GM19351 (cell line): Measurements from ENCODE around the gene CDK9.
"Not testable (repeated sequence)": the region's sequence is repeated elsewhere in the genome, so short reads cannot be mapped to it uniquely, and the experiment has no call there.

Source experiments
- ATAC-seq: cut with Tn5 transposase; IDR thresholded peaks from one replicate; pipeline ENCODE4 v1.9.1; 2021; ENCODE audit warnings: mild to moderate bottlenecking, moderate library complexity; ENCODE audit not compliant: unreplicated experiment

CDK9 gene

DNA sequence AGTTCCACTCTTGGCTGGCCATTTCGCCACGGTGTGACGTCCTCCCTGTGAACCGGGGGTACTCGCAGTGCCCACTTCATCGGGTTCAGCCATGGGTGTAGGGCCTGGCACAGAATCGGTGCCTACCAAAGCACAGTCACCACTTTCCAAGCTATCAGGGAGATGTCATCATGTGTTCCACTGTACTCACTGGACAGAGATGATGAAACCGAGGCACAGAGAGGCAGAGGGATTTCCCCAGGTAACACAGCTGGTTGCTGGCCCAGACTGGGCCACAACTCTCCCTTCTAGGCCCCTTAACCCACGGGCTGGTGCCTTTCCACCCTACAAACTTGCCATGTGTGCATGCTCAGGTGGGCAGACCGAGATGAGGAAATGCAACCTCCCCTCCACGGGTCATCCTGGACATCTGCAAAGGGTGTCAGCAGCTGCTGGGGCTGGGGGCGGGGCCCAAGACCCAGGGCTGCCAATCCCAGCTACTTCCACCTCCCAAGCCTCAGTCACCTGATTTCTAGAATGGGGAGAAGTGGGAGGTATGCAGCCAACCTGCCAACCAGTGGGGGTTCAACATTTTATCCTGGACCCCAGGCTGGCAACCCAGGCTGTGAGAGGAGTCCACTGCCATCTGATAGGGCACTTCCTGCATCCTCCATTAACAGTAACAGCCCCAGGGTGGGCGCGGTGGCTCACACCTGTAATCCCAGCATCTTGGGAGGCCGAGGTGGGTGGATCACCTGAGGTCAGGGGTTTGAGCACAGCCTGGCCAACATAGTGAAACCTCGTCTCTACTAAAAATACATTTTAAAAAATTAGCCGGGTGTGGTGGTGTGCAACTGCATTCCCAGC, 6.5 kb upstream of the CDK9 start:
- ATAC-seq: peak; percentile 40

DNA sequence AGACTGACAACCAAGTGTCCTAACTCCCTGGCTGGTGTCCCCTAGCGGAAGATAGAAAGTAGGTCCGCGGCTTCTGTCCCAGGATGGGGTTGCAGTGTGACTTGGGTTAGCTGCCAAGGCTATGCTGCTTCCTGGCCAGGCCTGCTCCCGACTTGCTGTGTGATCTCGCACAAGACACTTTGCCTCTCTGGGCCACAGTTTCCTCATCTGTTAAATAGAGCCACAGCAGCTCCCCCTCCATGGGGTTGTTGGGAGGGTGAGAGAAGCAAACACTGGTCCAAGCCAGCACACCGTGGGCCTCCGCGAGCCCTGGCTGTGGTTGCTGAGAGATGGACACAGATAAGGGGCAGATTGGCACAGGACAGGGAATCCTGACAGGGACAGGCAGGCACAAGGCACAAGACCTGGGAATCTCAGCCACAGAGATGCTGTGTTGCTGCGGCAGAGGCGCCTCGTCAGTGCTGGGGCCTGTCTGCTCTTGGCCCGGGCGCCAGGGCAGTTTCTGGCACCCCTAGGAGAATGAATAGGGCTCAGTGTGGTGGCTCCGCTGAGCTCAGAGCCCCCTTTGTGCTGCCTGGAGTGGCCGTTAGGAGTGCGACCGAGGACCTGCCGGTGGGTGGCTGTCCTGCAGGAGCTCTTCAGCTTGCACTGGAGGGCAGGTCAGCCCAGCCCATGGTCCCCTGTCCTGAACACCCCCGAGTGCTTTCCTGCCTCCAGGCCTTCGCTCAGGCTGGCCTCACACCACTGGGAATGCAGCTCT, 5.5 kb upstream of the CDK9 start:
- no peak for ATAC-seq

DNA sequence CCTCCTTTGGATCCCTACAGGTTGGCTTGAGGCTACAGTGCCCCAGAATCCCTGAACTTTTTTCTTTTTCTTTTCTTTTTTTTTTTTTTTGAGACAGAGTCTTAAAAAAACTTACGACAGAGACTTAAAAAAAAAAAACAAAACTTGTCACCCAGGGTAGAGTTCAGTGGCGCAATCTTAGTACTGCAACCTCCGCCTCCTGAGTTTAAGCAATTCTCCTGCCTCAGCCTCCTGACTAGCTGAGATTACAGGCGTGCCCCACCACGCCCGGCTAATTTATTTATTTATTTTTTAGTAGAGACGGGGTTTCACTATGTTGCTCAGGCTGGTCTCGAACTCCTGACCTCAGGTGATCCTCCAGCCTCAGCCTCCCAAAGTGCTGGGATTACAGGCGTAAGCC, 4.9 kb upstream of the CDK9 start:
- ATAC-seq: not testable (repeated sequence)

DNA sequence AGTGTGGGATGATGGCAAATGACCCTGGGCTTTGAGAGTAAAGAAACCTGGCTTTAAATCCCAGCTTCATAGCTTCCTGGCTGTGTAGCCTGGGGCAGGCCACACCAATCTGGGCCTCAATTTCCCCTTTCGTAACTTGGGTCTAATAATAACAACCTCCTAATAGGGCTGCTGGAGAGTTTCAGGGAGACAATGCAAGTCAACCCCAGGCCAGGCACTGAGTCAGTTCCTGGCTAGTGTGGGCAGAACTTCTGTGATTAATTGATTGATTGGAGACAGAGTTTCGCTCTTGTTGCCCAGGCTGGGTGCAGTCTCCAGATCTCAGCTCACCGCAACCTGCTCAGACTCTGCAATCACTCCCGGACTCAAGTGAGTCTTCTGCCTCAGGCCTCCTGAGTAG, 4.0 kb upstream of the CDK9 start:
- ATAC-seq: no peak

DNA sequence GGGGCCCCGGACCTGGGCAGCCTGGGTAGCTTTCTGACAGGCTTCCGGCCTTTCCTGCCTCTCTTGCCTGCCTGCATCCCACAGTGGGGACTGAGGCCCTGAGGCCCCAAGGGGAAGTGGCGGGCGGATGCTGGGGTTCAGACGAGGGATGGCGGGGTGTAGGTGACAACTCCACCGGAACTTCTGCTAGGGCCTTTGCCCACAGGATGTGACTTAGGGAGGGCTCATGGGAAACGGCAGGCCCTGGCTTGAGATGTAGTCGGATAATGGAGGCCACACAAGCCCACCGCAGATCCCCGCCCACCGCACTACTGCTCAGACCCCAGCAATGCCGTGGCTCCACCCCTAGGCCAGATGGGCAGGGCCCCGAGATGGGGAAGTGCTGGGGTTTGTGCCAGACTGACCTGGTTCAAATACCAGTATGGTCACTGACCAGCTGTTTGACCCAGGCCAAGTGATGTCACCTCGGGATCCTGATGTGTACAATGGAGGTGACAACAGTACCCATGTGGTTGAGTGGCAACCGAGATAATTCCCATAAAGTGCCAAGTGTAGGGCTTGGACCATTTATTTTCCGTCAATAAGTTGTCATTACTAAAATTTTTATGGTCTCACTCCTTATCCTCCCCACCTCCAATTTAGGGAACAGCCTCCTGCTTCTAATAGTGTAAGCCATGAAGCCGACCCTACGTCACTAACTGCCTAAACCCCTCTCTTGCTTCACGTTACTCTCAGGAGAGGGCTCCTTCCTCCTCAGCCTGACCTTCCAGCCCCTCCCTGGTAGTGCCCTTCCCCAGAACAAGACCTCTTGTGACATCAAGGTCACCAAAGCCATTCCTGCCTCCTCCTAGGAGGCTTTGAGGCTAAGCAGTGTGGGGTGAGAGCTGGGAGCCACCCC, 2.5 kb upstream of the CDK9 start:
- no peak for ATAC-seq

DNA sequence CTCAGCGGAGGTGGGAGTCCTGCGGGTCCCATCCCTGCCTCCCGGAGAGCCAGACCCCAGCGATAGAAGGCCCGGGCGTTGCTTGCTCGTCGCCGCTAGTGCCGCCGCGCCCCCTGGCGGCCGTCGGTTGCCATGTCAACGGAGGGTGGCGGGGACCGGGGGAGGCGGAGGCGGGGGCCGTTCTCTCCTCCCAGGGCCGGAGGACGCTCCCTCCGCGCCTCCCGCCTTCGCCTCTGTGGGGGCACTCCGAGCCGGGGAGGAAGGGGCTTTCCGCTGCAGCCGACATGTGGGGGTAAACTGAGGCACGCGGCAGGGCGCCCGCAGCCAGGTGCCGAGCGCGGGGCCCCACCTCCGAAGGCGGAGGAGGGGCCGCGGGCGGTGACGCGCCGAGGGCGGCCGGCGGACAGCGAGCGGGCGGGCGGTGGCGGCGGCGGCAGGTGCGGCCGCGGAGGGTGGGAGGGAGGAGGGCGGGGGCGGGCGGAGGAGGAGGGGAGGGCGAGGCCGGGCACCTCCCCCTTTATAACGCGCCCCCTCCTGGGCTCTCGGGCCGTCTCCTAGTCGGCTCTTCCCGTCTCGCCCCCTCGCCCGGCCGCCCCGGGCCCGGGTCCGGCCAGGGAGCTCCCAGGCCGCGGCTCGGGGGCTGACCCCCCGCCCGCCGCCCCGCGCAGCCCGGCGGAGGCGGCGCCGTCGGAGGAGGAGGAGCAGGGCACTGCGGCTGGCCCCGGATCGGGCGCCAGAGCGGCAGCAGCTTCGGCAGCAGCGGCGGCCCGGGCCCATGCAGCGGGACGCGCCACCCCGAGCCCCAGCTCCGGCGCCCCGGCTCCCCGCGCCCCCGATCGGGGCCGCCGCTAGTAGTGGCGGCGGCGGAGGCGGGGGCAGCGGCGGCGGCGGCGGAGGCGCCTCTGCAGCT, 556 bp upstream of the CDK9 start:
- ATAC-seq: peak; percentile 32

DNA sequence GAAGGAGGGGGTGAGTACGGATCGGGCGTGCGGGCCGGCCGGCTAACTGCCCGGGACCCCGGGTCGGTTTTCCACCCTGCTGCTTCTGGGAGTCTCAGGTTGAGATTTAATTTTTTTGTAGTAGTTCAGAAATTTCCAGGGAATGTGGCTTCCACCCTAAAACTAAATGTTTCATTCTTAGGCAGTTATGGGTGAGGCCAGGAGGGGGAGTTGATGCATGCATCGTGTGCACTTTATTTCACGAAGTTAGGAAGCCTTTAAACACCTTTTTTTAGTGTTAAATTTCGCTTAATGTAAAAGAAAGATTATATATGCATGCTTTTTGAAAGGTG, 905 bp downstream of the CDK9 start:
- ATAC-seq: no peak

DNA sequence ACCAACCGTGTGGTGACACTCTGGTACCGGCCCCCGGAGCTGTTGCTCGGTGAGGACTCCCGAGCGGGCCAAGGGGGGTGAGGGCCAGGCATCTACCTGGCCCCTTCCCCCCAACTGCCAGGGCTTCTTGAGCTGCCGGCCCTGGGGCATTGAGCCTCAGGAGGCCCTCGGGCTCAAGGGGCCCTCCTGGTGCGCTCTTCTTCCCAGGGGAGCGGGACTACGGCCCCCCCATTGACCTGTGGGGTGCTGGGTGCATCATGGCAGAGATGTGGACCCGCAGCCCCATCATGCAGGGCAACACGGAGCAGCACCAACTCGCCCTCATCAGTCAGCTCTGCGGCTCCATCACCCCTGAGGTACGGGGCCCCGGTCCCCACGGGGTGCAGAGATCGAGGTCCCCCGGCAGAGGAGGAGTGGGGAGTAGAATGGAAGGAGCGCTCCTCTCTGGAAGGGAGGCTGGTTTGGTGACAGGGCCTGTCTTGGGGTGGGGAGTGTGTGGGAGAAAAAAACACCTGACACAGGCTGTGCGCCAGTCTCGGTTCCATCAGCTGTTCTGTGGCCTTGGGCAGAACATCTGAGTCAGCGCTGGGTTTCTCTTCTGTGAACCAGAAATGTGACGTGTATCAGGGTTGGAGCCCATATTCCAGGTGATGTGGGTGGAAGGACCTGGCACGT, 2.6 kb downstream of the CDK9 start:
- ATAC-seq: no peak

DNA sequence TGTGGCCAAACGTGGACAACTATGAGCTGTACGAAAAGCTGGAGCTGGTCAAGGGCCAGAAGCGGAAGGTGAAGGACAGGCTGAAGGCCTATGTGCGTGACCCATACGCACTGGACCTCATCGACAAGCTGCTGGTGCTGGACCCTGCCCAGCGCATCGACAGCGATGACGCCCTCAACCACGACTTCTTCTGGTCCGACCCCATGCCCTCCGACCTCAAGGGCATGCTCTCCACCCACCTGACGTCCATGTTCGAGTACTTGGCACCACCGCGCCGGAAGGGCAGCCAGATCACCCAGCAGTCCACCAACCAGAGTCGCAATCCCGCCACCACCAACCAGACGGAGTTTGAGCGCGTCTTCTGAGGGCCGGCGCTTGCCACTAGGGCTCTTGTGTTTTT, 3.3 kb downstream of the CDK9 start:
- no peak for ATAC-seq

DNA sequence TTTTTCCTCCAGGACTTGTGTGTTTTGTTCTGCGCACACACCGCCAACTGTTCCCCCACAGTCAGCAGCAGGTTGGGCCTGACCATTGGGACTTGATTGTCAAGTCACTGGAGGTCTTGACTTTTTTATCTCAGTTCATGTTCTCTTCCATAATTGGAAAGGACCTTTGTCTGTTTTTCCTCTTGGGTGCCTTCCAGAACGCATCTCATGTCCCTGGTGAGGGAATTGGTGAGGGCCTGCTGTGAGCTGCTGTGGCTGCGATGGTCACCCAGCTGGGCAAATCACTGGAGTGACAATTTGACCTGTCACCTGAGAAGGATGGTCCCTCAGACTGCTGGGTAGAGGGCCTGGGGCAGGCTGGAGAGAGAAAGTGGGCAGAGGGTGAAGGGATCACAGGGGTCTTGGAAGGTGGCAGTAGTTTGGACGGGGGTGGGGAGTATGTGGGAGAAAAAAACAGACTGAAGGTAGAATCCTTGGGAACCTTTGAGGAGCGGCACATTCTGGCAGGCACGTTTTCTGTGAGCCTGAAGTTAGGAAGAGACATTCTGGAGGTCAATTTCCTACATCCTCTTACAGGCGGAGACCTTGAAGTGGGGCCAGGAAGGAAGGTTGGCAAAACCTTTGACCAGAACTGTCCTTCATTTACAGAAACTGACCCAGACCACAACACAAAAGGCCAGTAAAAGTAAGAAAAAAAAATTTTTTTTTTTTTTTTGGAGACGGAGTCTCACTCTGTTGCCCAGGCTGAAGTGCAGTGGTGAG, 4.4 kb downstream of the CDK9 start:
- ATAC-seq: no peak

DNA sequence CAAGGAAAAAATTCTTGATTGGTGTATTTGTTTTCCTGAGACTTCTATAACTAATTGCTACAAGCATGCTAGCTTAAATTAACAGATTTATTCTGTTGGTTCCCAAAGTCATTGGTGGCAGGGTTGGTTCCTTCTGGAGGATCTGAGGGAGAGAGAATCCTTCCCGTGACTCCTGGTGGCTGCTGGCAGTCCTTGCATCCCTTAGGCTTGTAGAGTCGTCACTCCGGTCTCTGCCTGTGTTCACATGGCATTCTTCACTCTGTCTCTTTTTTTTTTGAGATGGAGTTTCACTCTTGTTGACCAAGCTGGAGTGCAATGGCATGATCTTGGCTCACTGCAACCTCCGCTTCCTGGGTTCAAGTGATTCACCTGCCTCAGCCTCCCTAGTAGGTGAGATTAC, 5.3 kb downstream of the CDK9 start:
- no peak for ATAC-seq

DNA sequence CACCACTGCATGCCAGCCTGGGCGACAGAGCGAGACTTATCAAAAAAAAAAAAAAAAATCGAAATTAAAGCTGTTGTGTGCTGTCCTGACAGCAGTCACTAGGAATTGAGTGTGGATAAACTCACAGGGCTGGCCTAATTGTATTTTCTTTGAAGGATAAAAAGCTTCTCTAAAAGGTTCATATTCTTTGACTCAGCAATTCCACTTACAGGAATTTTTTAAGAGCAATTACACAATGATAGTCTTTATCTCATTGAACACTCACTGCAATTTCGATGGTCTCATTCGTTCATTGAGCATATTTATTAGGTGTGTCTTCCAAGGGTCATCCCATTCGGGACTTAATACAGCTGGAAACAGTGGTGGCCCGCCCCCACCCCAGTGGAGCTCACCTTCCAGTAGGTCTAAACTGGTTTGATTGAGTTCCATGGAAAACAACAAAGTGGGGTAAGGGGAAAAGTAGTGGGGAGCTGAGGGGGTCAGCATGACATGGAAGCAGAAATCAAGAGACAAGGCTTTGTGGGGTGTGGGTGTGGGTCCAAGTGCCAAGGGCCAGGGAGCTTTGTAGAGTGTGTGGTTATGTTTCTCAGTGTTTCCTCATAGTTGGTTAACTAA, 6.7 kb downstream of the CDK9 start:
- no peak for ATAC-seq

DNA sequence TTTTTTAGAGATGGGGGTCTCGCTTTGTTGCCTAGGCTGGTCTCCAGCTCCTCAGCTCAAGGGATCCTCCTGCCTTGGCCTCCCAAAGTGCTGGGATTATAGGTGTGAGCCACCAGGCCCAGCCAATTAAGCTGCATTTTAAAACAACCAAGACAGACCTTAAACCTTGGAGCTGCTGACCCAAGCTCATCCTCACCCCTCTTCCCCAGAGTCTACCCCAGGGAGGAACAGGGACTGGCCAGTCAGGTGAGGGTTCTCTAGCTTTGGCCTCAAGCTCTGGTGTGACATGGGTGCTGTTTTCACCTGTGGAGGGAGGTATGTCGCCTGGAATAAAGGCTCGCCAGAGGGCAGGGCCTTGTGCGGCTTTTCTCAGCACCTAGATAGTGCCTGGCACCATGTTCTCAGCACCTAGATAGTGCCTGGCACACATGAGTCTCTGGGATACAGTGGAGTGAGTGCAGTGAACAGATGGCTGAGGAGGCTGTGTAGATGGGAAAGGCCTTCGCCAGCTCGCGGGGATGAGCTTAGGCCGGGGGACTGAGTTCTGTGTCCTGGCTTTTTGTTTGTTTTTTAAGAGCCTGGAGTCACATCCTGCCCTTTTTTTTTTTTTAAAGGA, 7.4 kb downstream of the CDK9 start:
- no peak for ATAC-seq

DNA sequence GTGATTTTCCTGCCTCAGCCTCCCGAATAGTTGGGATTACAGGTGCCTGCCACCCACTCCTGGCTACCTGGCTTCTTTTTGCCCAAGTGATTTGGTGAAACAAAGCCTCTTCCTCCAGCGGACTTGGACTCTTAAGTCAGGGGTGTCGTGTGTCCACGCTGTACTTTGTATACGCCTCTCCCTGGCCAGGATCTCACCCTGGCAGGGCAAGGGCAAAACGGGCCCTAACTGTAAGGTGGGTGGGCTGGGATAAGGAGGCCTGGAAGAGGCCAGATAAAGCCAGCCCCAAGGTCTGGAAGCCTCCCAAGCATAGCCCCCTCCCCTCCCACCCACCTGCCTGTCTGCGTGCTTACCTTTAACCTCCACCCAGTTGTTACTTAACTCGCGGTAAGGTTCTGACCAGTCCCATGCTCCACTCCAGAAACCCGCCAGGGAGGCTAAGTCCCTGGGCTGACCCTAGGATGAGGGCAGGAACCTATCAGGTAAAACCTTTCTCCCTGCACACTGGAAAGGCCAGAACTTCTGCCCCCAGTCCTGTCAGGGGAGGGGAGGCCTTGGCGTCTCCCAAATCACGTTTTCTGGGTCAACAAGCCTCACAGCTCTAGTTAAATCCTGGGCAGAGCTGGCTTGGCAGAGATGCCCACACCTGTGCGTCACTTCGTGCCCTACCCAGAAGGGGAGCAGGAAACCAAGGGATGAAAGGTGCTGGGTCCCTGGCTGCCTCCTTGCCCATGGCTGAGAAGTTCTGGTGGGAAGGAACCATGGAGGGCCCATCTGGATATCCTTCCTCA, 8.4 kb downstream of the CDK9 start:
- no peak for ATAC-seq

DNA sequence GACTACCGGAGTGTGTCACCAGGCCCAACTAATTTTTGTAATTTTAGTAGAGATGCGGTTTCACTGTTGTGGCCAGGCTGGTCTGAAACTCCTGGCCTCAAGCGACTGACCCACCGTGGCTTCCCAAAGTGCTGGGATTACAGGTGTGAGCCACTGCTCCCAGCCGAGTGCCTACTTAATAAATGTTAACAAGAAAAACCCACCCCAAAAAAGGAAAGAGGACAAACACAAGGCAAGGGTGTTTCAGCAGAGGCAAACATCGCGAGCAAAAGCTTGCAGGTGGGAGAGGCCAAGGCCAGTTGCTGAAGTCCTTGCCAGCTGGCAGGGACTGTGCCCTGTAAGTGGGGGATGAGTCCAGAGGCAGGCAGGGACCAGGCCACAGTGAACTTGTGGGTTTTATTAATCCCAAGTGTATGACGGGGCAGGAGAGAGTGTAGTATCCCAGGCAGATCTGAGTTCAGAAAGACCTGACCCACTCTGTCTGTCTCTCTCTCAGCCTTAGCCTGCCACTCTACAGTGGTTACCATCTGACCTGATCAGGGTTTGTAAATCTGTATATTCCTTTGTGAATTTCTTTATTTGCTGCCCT, 10.5 kb downstream of the CDK9 start:
- ATAC-seq: no peak

DNA sequence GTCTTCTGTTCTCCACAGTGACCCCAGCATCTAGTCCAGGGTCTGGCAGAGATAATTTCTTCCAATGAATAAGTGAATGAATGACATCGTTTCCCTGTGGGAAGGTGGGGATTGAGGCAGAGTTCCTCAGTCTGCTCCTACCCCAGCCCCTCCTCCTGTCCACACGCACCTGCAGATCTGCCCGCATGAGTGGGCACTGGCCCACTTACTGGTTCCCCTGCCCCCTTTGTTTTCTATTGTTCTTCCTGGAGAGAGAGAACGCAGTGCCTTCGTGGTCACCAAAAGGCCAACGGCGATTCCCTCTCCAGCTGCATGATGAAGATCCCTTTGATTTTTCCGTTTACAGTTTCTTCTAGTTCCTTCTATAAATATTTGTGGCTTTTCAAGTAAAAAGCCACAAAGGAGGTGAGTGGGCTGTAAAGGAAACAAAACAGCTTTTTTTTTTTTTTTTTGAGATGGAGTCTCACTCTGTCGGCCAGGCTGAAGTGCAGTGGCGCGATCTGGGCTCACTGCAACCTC, 11.1 kb downstream of the CDK9 start:
- ATAC-seq: no peak
